Measurements from ENCODE around the gene MRPL18.
"Not testable (repeated sequence)": the region's sequence is repeated elsewhere in the genome, so short reads cannot be mapped to it uniquely, and the experiment has no call there.

Gene MRPL18

DNA sequence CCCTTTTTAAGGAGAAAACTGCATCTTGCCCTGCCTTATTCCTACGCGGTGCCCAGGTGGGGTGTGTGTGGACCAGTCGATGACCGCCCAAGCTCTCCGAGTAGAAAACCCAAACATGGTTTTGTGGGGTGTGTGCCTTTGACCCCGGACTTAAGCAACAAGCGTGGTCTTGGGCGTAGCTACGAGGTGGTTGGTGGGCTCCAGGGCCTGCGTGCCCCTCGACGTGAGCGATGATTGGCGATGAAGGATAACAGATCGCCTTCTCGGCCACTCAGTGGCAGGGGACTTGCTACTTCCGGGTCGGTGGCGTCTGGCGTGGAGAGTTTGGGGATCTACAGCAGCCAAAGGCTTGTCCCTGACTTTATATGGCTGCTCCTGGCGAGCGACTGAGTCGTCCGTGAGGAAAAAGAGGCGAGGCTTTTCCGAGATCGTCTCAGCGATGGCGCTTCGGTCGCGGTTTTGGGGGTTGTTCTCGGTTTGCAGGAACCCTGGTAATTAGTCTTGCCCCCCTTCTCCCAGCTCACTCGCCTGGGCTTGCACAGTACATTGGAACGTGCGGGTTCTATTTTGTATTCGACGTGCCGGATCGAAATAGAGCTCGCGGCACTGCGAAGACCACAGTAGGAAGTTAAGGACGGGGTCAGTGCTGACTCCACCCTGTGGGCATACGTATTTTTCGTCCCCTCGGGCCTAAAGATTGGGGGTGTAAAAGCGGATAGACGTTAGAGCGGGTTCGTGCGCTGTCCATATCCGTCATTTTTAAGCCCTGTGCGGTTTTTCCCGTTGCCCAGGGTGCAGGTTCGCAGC lies at the start of gene MRPL18:
Gene MRPL18, plus strand, starts transcription at position 319 of the 807 bp plus-strand sequence. Its CDS starts 121 bp downstream, at position 440.
- DNase-seq (ENCODE audit: low read depth) = peak; percentile 74

DNA sequence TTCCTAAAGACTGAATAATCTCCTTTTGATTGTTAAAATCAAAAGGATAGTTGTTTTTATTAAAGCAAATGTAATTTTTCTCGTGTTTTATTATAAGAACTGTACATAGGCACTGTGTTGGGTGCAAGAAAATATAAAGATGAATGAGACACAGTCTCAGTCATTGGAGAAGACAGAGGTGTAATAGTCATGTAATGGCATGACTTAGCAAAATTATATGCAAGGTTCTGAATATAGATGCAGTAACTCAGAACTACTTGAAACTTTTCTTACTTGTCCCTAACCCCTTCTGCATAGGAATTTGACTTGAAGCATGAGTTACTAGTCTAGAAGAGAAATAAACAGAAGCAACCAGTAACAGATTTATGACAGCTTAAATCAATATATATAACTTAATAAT lies 48.1 kb upstream of the MRPL18 start:
- DNase-seq (ENCODE audit: low read depth) = no peak

DNA sequence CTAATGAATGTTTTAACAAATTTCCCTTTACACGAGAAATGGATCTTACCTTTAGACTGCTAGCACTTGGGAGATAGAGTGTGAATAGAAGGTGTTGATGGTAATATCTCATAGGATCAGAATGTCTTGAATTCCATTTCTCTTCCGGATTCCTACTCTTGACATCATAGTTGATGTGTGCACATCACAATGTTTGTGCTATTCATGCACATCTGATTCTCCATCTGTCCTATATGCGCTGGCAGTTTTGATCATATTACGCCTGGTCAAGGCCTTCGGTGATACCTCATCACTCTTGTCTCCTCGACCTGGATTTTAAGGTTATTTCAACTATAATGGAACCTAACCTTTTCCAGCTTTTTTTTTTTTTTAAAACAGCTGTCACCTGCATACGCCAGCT lies 45.2 kb upstream of the MRPL18 start:
- DNase-seq (ENCODE audit: low read depth) = no peak

DNA sequence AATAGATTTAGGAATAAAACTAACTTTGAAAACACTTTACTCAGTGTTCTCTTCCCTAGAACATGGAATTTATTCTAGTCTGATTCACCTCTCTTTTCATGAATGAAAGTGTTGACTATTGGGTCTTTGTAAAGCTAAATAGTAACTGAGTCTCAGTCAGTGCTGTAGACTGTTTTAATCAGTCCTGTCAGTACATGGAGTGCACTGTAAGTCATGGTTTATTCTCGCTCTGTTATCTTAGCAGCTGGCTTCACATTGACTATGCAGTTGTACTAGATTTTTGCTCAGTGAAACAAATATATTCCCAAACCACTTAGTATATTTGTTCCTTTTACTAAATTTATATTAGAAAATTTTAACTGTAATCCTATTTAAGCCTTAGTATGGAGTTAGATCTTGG lies 43.5 kb upstream of the MRPL18 start:
- no peak for DNase-seq (ENCODE audit: low read depth)

DNA sequence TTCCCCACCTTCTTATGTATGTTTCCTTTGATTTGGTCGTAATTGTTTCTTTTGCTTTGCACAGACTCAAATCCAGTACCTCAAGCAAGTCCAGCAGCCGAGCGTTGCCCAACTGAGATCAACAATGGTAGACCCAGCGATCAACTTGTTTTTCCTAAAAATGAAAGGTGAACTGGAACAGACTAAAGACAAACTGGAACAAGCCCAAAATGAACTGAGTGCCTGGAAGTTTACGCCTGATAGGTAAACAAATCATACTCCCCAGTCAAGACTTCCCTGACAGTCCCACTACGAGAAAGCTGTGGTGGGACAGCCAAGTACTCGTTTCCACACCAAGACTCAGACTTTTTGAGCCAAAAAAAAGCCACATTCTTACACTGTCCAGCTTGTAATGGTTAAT lies 42.1 kb upstream of the MRPL18 start:
- DNase-seq (ENCODE audit: low read depth) = not testable (repeated sequence)

DNA sequence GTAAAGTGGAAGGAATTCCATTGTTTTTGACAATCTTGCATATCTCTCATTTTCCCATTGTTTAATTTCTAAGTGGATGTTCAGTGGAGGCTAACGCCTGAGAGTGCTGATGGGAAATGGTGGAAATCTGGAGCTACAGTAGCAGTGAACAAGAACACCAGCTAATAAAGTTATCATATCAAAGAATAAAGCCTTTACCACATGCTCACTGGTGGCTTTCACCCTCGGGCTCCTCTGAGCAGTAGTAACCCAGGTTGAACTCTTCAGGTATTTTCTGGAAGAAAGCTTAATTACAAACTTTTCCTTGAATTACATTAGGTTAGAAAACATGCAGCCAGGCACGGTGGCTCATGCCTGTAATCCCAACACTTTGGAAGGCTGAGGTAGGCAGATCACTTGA lies 38.8 kb upstream of the MRPL18 start:
- no peak for DNase-seq (ENCODE audit: low read depth)

DNA sequence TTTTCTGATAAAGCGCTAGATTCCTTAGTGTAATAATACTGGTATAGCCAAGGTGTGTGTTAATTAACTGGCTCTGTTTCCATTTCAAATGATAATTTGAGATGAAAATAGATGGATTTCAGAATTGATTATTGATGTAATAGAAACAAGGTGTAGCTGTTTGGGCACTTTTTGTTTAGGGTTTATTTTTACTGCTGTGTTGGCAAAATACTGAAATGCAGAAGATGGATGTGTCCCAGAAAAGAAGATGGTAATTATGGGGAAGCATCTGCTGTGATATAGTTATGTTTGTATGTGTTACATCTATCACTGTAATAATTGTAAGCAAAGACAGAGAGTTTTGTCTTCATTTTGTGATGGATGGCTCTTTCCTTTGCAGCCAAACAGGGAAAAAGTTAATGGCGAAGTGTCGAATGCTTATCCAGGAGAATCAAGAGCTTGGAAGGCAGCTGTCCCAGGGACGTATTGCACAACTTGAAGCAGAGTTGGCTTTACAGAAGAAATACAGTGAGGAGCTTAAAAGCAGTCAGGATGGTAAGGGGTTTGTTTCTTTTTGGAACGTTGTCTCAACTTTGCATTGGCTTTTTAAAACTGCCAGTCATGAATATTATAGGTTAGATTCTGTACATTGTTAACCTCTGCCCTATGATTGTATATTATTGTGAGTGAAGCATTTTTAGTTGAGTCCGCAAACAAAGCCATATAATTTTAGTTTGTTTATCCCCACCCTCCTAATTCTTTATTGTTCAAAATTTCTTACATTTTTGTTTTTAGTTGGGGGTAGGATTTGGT lies 37.0 kb upstream of the MRPL18 start:
- no peak for DNase-seq (ENCODE audit: low read depth)

DNA sequence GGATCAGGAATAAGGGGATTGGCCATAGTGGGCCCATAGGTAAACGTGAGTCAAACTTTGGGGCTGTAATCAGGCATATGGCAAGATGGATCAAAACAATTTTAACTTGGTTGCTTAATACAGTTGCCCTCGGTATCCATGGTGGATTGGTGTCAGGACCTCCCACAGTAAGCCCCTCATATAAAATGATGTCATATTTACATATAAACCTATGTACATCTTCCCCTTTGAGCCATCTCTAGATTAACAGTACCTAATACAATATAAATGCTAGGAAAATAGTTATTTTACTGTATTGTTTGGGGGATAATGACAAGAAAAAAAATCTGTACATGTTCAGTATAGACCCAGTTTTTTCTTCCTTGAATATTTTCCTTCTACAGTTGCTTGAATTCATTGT lies 35.9 kb upstream of the MRPL18 start:
- DNase-seq (ENCODE audit: low read depth) = no peak

DNA sequence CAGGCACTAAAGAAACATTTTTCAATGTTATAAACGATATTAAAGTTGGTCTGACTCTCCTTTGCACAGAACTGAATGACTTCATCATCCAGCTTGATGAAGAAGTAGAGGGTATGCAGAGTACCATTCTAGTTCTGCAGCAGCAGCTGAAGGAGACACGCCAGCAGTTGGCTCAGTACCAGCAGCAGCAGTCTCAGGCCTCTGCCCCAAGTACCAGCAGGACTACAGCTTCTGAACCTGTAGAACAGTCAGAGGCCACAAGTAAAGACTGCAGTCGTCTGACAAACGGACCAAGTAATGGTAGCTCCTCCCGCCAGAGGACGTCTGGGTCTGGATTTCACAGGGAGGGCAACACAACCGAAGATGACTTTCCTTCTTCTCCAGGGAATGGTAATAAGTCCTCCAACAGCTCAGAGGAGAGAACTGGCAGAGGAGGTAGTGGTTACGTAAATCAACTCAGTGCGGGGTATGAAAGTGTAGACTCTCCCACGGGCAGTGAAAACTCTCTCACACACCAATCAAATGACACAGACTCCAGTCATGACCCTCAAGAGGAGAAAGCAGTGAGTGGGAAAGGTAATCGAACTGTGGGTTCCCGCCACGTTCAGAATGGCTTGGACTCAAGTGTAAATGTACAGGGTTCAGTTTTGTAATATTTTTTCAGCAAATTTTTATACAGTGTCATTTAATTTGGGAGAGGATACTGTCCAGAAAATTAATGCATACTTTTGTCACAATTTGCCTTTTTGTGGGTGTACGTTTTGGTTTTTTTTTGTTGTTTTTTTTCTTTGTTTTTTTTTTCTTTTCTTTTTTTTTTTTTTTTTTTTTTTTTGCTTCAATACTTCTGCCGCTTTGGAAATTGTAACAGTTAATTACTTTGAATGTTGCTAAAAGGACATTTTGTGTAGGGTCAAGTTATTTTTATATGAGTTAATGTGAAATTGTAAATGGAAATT lies 35.0 kb upstream of the MRPL18 start:
- DNase-seq (ENCODE audit: low read depth) = no peak

DNA sequence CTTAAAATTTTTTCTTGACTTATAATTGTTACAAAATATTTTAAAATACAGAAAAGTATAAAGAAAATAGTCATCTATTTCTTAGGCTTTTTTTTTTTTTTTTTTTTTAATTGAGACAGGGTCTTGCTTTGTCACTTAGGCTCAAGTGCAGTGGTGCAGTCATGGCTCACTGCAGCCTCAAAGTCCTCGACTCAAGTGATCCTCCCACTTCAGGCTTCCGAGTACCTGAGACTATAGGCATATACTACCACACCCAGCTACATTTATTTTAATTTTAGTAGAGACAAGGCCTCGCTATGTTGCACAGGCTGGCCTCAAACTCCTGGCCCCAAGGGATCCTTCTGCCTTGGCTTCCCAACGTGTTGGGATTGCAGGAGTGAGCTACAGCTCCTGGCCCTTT lies 33.8 kb upstream of the MRPL18 start:
- DNase-seq (ENCODE audit: low read depth) = no peak

DNA sequence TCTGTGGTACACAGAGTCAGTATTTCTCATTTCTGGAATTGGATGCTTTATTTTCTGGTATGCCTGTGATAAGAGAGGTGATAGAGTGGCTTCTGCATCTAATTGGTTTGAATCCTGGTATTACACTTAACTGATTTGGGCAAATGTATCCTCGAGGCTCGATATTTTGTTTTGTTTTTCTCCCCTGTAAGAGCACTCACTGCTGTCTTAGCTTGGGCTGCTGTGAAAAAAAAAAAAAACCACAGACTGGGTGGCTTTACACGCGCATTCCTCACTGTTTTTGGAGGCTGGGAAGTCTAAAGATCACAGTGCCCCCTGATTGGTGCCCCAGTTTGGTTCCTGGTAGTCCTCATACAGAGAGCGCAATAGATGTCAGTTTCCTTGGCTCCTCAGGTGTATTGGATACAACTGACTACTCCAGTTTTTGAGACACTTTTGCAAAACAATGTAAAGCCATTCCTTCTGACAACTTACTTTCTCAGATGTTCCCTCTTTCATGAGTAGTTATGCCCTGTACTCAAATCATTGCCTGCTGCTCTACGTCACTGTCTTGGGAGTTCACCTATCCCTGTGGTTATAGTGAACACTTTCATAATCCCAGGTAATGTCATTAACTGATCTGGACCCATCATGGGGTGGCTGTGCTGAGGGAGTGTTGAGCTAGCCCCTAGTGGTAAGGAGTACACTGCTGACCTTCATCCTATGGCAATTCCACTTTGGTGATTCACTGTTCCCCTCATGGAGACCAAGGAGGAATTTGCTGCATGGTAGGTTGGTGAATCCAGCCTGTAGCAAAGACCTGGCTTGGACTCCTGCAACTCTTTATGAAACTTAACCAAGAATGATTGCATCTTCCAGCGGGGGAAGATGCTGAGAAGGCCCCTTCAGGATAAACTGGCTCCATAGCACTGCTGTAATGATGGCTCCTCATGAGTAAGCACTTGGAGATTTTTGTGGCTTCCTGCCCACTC lies 32.0 kb upstream of the MRPL18 start:
- no peak for DNase-seq (ENCODE audit: low read depth)

DNA sequence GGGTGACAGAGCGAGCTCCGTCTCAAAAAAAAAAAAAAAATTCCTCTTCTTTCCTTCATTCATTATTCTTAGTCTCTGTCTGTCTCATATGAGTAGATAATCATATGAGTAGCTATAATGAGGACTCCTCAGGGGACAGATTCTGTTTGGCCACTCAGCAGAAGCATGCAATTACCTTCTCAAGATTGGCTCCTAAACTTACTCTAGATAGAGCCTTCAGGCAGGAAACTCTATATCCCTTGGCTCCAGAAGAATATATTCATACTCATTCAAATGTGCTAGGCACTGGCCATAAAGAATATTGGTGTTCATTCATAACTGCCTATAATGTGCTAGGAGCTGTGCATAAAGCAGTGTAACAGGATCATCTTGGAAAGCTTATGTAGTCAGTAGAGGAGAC lies 30.6 kb upstream of the MRPL18 start:
- no peak for DNase-seq (ENCODE audit: low read depth)

DNA sequence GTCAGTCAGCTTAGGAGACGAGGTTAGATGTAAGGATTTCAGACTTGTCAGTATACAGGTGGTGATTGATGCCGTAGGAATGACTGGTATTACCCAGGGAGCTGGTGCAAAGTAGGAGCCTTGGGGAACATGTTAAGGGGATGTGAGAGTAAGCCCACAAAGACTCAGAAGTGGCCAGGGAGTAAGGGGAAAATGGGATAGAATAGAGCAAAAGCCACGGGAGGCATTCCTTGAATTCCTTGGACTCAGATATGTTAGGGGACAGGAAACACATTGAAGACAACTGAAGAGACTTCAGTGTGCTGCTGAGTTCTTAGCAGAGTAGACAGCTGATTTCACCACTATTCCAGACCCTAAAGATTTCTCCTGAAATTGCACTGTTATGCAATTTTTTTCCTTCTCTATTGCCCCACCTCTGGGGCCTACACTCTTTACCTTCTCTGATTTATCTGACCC lies 29.6 kb upstream of the MRPL18 start:
- DNase-seq (ENCODE audit: low read depth) = no peak

DNA sequence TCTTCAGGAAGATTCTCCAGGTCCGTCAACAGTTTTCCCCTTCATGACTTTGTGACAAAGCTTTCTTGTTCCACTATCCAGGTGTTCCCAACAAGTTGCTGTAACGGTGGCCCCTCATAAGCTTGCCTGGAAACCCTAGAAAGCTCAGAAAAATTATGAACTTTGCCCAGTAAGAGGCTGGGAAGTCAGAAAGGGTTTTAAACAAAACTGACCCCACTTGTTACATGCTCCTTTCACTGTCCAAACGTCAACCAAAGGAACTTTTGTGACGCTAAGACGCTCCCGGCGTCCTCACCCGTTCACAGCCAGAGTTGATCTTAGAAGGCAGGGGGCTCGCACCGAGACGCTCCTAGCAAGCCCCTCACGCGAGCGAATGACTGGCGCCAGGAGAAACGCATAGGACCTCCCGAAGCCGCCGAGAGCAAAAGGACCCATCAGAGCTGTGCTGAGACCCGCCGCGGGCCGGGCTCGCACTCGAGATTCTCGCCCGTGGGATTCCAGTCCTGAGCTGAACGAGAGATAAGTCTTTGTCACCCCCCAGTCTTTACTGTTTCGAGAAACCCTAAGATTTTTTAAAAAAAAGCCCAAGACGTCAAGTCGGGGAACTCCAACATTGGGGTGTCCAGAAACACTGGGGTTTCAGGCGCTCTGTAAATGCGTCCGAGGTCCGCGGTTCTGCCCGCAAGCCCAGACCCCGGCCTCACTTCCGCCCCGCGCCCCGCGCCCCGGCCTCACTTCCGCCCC lies 29.0 kb upstream of the MRPL18 start:
- no peak for DNase-seq (ENCODE audit: low read depth)

DNA sequence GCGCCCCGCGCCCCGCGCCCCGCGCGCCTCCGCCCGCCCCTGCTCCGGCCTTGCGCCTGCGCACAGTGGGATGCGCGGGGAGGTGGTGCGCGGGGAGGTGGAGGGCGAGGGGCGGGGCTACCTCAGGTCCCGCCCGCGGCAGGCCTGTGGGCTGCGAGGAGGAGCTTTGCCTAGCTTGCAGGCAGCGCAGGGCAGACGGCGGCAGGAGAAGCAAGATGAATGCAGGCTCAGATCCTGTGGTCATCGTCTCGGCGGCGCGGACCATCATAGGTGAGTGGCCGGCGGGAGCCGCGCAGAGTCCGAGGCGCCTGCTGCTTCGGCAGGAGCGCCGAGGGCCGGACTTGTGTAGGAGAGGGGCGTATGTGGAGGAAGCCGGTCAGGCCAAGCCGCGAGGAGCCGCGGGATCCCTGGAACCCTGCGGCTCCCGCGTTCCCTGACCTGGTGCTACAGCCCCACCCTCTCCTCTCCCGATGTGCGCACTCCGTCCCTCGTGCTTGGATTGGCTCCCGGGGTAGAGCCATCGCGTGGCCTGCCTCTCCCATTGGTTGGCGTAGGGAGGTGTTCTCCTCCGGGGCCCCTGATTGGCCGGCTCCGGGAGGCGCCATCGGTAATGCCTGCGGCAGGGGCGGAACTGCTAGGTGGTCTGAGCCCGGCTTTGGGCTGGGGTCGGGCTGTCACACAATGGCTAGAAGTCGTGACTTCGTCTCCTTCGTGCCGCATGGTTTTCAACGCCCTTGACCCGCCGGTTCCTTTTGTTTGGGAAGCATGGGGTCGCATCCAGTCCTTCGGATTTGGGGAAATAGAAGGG lies 28.2 kb upstream of the MRPL18 start, which contains the start of gene ACAT2:
Gene ACAT2, plus strand, starts transcription at position 173 of the 808 bp plus-strand sequence. Its CDS starts 43 bp downstream, at position 216.
- DNase-seq (ENCODE audit: low read depth) = peak; percentile 77

DNA sequence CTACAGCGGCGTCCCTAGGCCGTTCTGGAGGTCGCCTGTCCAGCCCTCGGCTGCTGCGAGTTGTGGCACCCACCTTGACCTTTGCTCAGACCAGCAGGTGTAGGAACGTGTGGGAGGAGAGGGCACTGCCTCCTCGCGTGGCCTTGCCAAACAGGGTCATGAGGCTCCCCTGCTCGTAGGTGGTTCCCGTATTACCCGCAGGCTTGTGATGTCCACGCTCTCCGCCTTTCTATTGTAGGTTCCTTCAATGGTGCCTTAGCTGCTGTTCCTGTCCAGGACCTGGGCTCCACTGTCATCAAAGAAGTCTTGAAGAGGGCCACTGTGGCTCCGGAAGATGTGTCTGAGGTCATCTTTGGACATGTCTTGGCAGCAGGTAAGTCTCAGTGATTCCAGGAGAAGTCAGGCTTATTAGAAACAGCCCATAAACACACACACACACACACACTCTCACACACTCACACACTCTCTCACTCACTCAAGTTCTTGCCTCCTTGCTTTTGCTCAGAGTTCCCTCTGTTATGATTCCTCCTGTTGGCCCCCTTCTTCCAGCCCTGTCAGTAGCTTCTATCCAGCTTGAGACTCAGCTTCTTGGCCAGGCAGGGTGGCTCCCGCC lies 27.5 kb upstream of the MRPL18 start:
- DNase-seq (ENCODE audit: low read depth) = no peak

DNA sequence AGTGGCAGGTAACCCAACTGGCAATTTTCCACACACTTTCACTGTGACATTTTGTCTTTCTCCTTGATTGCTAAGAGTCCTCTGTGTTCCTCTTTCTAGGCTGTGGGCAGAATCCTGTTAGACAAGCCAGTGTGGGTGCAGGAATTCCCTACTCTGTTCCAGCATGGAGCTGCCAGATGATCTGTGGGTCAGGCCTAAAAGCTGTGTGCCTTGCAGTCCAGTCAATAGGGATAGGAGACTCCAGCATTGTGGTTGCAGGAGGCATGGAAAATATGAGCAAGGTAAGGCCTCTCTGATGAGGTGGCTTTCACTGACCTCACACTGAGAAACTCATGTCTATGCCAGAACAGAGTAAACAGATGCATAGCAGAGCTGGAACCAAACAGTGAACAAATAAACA lies 23.4 kb upstream of the MRPL18 start:
- DNase-seq (ENCODE audit: low read depth) = no peak

DNA sequence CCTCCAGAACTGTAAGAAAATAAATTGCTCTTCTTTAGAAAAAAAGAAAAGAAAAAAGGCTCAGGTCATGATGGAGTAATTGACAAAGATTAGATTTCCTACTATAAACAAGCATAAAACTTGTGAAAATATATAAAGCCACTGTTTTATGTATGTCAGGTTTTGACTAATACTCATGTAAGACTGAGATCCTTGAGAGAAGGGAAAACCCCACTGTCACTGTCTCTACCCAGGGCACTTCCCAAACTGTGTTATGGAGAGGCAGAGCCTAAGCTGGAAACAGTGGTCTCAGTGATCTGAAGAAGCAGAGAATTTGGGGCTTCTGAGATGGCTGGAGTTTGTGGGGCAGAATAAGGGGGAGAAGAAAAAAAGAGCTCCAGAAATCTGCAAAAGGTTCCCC lies 20.8 kb upstream of the MRPL18 start:
- no peak for DNase-seq (ENCODE audit: low read depth)

DNA sequence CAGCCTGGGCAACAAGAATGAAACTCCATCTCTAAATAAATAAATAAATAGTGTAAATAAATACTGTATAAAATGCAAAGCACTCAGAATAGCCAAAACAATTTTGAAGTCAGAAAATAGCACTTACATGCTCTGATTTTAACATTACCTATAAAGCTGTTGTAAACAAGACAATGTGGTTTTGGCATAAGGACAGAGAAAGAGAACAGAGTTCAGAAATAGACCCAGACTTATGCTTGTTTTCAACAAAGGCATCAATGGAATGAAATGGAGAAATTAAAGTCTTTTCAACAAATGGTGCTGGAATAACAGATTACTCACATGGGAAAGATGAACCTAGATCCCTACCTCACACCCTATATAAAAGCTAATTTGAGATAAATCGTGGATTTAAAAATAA lies 18.1 kb upstream of the MRPL18 start:
- DNase-seq (ENCODE audit: low read depth) = no peak

Measured in stimulated activated CD8-positive, alpha-beta memory T cell treated with anti-CD3 and anti-CD28 coated beads, Interleukin-7, amount 100 ng/mL, for 24 hours (primary cell).